Measurements from ENCODE around the gene LIMCH1. TPM values are rescaled to one million over a fixed set of nuclear protein-coding genes. Genes with fewer than 3 reads are reported as not detected.
A peak's percentile ranks its signal among the peaks of the same experiment; 100 is the strongest.
"Not testable (repeated sequence)": the region's sequence is repeated elsewhere in the genome, so short reads cannot be mapped to it uniquely, and the experiment has no call there.

Gene LIMCH1
- total RNA-seq, 1 experiment from 2014 or later, result 24.5 TPM

DNA sequence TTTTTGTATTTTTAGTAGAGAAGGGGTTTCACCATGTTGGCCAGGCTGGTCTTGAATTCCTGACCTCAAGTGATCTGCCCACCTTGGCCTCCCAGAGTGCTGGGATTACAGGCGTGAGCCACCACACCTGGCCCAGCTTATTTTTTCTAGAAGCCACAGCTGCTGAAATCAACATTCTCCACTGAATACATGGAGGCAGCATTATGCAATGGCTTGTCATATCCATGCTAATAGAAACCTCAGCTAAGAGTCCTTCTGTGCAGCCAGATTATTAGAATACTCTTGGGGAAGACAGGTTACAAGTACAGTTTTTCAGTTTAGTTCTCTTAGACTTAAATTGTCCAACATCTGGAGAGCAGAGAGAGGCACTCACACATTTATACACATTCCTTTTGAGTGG is 104.8 kb downstream of the LIMCH1 start:
- DNase-seq (ENCODE audit: low spot score), result not testable (repeated sequence)

DNA sequence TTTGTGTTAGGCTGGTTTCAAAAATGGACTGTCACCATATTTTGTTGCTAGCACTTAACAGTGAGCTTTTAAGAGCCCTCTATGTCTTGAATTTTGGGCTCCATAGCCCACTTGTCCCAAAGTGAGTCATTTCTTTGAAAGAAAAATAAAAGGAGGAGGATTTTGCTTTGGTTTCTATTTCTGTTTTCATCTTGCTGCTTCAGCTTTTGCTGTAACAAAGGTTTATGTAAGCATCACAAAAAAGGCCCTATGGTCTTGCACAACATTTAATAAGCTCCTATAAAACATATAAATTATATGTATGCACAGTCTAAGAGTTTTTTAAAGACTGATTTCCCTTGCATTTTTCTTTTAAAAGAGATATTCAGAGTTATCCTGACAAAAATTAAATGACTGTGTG is 105.4 kb downstream of the LIMCH1 start:
- DNase-seq (ENCODE audit: low spot score), result no peak

DNA sequence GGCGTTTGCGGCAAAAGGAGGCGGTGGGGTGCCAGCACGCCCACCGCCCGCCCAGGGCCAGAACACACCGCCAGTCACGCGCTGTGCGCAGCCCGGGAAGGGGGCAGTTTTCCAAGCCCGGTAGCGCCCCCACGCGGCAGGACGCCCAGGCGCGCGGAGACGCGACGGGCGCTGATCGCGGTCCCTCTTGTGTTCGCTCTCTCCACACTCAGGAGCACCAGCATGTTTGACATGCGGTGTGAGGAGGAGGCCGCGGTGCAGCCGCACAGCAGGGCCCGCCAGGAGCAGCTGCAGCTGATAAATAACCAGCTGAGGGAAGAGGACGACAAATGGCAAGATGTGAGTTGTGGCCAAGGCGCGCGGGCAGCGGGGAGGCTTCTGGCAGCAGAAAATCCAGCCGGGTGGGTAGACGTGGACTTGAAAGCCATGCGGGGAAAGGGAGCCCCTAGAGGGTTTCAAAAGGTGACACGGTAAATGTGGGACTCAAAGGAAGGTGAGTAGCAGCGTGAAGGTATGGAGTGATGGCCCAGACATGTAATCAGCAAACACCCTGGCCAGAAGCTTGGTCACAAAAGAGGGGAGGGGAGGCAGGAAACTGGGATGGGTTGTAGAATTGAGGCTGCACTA is 106.4 kb downstream of the LIMCH1 start:
- no peak for DNase-seq (ENCODE audit: low spot score)

DNA sequence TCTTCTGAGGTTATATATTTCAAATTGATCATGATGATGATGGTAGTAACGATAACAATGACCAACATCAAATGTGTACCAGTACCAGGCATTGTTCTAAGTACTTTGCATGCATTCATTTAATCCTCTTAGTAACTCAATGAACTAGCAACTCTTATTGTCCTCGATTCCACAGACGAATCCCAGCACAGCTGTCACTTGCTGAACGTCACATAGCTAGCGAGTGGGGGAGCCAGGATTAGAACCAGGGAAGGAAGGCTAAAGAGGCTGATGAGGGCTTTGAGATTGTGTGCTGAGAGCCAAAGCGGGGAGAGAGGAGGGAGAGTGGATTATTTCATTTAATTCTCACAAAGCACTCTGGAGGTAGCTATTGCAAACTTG is 106.9 kb downstream of the LIMCH1 start:
- no peak for DNase-seq (ENCODE audit: low spot score)

DNA sequence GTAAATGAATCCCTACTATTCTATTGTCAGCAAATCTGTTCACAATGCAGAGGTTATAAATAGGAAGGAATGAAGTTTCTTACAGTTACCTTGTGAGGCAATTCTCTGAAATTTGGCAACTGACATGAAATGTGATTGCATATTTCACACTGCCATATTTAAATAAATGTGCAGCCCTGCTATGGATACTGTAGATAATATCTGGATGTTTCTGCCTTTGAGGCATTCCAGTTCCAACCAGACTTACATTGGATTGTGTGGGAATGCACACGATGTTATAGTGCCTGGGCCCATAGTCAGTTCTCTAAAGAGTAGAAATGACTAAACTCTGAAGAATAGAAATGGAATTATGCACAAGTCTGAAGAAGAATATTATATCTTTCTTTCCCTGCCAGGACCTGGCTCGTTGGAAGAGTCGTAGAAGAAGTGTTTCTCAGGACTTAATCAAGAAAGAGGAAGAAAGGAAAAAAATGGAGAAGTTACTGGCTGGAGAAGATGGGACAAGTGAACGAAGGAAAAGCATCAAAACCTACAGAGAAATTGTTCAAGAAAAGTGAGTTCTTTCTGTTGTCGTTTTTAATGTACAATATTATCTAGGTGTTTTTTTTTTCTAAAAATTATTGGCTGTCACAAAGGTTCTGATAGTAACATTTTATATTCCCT is 107.9 kb downstream of the LIMCH1 start:
- DNase-seq (ENCODE audit: low spot score), result no peak

DNA sequence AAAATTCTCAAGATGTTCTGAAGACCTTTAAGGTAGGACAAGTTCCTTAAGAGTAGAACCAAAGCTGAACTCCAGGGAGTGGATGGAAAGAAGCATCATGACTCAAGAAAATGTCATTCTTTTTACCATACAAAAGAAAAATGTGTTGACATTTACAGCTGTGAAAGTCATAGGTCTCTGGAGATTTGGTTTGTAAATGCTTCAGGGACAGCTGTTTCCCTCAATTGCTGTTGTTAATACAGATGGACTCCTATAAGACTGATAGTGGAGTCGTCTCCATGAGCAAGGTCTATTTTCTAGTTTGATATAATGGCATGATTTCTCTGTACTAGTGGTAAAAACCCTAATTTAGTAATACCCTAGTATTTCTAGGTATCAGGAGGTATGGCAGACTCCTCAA is 108.9 kb downstream of the LIMCH1 start:
- DNase-seq (ENCODE audit: low spot score), result no peak

DNA sequence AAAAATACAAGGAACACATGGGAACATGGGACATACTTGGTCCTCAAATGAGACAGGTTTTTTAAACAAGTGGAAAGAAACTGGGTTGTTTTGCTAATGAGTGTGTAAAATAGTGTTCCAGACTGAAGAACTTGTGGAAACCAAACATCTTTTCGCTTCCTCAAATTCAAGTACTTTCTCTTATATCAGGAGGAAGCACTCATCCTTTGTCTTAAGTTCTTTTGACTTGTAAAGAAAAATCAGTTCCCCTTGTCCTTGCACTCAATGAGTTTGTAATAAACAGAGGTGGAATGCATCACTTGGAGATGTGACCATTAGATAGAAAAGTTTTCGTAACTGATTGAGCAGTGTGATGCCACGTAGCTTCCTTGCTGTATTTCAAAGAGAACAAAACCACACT is 109.4 kb downstream of the LIMCH1 start:
- DNase-seq (ENCODE audit: low spot score), result no peak

DNA sequence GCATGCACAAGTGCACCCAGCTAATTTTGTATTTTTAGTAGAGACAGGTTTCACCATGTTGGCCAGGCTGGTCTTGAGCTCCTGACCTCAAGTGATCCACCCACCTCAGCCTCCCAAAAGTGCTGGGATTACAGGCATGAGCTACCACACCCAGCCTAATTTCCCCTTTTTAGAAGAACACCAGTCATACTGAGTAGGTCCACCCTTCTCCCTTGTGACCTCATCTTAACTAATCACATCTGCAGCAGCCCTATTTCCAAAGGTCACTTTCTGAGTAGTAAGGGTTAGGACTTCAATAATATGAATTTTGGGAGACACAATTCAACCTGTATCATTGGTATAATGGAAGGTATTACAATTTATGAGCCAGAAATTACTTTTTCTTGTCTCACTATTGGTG is 113.2 kb downstream of the LIMCH1 start:
- not testable (repeated sequence) for DNase-seq (ENCODE audit: low spot score)

DNA sequence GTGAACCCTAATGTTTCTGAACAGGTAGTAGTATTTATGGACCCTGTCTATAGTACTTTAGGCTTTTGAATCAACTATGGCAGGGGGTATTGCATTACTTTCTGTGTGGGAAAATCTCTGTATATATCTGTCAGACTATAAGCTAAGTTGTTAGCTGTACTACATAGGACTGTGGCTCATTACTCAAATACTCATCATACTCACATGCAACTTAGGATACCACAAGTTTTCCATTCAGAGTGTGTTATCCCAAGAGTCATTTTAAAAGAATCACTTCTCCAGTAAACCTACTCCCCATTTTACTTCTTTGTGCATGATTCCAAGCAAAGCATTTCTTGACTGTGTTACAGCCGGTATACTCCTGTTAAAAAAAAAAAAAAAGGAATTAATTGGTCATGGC is 115.0 kb downstream of the LIMCH1 start:
- DNase-seq (ENCODE audit: low spot score), result no peak

DNA sequence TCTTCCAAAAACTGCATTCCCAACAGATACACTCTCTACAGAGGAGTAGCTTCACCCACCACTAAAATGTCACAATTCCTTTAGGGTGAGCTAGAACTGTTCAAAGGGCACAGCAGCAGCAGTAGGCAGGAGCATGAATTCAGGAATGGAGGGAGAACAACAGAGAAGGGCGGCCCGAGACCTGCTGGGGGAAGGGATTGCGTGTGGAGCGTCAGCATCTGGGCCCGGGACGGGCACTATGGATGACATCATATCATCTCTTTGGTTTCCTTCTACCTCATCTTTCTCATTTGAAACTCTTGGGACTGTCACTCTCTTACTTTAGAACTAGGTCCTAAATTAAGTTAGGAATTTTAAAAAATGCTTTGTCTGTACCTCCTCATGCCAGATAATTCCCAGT is 115.6 kb downstream of the LIMCH1 start:
- DNase-seq (ENCODE audit: low spot score), result no peak

DNA sequence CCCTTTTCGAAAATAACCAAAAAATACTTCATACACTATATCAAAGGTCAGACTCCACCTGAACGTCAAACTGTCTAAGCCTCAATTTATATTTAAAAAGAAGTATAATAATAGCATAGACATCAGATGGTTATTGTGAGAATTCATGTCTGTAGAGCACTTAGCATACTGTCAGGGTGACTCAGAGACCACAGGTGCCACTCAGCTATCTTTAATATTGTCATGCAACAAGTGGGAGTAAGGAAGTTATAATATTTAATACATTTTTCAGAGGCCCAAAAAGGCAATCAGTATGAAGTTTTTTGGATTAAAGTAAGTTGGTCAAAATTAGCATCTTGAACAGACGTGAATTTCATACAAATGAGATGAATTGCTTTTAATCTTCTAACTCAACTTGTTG is 117.2 kb downstream of the LIMCH1 start:
- no peak for DNase-seq (ENCODE audit: low spot score)

DNA sequence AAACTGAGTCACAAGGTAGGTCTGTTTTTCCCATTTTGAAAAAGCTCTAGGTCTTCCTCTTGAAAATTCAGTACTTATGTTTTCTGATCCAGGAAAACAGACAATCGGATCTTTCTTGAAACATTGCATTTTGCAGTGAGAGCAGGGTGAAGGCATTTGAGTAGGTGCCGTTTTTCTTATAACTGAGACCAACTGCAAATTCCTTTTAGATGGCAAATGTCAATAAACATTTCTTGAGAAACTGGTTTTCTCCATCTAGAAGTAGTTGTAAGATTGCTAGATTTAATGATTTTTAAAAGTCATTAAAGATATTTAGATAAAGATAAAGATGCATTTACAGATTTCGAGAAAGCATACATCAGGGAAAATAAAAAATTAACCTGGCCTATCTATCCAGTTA is 118.1 kb downstream of the LIMCH1 start:
- no peak for DNase-seq (ENCODE audit: low spot score)

DNA sequence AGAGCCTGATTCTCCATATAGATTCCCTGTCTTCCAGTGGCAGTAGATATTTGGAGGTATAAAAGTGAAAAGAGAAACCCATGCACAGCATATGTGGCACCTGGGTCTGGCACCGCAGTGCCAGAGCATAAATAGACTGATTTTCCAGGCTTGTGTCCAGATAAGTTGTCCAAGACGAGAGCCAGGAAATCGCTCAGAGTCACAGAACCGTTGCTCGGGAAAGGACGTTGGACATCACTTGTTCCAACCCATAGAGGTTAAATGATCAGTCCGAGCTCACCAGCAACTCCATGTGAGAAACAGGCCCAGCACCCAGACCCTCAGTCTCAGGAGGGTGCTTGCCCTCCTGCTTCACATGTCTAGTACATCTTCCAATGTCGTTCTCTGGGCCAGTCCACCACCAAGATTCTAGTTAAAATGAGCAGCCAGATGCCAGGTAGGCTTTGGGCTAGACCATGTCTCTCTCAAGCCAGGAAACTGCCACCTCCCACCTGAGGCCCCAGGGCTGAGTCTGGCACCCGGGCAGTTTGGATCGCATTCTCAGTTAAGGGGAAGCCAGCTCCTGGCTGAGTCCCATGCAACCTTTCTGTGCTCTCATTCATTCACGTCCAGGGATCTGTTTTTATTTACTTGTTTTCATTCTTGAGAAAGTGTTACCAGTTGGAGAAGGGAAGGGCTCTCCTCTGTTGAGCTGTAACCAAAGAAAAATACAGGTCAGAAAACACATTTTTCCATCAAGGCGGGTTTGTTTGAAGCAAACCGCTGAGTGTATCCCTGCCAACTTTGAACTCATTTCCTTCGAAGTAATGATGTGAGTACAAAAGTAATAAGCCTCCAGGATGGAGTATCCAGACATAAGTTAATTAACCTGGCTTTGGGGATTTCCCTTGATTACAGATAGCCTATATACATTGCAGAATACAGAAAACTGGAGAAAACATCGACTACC is 118.9 kb downstream of the LIMCH1 start:
- no peak for DNase-seq (ENCODE audit: low spot score)

DNA sequence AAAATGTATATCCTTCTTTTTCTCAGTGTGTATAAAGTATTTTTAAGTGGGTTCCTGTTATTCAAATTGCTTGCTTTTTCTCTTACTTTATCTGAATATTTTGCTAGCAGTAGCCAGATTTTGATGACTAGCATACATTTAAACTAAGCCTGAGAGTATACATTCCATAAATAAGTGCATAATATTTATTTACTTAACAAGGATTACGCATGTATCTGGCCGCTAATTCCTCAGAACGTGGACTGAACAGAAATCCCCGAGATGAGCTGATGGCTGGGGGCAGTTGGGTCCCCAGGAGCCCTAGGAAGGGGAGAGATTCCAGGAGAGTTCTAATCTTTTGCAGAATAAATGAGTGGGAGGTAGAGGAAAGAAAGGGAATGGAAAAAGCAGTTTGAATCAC is 119.6 kb downstream of the LIMCH1 start:
- no peak for DNase-seq (ENCODE audit: low spot score)

DNA sequence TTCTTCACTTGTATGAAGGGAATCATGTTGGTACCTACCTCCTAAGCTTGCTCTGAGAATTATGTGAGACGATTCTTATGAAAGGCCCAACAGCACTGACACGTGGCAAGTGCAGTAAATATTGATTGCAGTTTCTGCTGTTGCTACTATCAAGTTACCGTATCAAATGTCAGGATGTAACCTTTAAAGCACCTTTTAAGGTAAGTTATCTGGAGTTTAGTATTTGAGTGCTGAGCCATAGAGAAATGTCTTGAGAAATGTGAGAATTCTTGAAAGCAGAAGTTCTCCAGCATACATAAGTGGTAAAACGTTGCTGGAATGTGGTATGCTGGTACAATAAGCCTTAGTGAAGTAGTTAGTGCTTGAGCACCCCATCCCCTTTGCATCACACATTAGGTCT is 120.2 kb downstream of the LIMCH1 start:
- DNase-seq (ENCODE audit: low spot score), result no peak

DNA sequence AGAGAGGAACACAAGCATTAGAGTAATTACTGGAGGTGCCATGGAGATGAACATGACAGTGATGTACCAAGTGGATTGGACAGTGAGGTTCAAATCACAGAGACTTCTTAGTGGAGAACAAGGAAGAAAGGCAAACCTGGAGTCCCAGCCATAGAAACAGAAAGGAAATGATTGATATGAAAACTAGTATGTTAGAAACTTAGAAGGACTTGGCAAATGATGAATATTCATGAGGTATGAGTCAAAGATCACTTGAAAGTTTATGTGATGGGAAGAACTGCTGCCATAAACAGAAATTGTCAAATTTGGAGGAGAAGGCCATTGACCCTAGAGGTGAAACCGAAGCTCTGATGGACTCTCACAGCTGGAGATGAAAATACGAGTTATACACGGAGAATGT is 122.4 kb downstream of the LIMCH1 start:
- no peak for DNase-seq (ENCODE audit: low spot score)

DNA sequence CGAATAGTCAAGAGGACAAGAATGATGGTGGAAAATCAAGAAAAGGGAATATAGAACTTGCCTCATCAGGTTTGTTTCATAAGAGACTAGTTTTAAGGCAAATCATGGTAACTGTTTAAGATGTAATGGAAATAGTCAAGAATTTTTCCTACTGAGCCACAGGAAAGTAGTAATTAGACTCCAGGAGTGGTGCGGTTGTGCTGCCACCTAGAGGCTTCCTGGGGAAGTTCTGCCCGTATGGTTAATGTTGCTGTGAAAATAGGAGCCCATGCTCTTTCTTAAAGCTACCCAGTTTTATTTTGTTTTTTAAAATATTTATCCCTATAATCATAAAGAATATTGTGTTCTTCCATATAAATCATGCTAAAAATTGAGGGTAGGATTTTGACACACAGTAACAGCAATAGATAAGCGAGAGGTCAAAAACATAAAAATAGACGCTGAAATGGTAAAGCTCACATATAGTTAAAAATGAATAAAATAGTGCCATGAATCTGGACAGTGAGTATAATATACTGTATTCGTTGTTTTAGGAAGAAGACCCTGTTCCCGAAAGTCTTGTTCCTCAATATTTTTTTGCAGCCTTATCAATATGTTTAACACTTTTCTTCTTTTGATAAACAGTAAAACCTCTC is 123.6 kb downstream of the LIMCH1 start:
- peak; percentile 63 for DNase-seq (ENCODE audit: low spot score)

DNA sequence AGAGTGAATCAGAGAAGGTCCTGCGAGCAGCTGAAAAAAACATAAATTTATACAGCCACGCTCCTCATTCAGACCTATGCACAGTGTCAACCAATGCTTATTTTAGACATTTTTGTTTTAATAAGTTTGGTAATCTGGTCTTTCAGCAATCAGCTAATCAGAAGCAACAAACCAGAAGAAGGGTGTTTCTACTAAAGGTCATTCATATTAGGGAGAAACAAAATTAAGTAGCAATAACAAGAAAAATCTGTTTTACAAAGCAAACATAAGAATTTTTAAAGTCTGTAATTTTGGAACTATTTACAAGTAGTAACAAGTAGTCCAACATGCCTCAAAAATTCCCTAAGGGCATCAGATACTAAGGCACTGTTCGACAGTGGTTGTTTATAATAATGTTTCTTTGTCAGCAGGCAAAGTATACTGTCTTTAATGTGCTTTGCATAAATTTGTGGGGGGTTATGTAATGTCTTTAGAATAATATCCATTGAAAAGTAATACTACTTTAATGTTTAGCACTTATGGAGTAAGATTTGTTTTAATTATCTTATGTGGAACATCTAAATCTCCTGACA is 127.8 kb downstream of the LIMCH1 start:
- no peak for DNase-seq (ENCODE audit: low spot score)

DNA sequence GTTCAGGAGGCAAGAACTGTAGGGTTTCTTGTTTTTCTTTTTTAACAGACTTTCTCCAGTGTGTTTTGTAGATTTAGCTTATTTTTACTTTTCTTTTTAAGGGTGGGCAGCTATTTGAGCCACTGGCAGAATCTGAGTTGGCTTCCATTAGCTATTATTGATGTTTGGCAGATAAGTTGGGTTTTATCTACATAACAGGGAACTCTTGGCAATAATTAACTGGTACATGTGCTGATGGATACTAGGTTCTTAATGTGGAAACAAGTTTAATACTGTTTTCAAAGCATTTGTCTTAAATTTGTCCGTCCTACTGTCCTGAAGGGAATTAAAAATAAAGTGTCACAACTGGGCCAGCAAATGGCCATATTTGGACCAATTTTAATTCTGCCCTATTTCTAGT is 130.1 kb downstream of the LIMCH1 start:
- DNase-seq (ENCODE audit: low spot score), result no peak

DNA sequence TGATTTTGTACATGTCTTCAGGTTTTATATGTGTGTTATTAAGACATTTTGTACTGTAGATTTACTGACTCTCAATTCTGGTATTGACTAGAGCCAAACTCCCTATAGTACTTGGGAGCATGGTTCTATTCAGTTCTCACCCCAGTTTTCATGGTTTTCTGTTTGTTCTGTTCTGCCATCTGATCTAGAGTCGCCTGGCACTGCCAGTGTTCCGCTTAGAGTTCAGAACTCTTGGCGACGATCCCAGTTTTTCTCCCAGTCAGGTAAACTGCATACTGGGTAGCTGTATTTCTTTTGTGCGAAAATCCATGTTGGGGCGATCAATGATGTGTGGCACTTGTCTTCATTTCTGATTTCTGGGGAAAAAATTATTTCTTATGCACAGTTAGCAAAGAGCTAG is 132.6 kb downstream of the LIMCH1 start:
- no peak for DNase-seq (ENCODE audit: low spot score)

DNA sequence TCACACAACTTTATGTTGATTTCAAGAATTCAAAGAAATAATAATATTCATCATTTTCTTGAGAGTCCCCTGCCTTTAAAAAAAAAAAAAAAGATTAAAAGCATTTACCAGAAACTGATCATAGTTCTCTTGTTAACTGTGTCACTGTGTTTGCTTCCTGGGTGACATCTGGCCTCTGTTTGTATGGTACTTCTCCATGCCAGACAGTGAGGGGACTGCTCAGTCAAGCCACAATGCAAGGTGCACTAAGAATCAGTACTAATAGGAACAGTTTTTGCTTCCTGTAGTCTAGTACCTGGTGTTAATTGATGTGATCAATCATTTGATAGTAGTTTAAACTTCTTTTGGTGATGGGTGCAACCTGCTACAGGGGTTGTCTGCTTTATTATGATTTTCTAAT is 133.0 kb downstream of the LIMCH1 start:
- no peak for DNase-seq (ENCODE audit: low spot score)

Measured in H4 (cell line).